Measurements from ENCODE around the gene ADGRD2. TPM values are rescaled to one million over a fixed set of nuclear protein-coding genes. Genes with fewer than 3 reads are reported as not detected.

ADGRD2 gene
- total RNA-seq, 1 experiment from 2014 or later, result not detected

DNA sequence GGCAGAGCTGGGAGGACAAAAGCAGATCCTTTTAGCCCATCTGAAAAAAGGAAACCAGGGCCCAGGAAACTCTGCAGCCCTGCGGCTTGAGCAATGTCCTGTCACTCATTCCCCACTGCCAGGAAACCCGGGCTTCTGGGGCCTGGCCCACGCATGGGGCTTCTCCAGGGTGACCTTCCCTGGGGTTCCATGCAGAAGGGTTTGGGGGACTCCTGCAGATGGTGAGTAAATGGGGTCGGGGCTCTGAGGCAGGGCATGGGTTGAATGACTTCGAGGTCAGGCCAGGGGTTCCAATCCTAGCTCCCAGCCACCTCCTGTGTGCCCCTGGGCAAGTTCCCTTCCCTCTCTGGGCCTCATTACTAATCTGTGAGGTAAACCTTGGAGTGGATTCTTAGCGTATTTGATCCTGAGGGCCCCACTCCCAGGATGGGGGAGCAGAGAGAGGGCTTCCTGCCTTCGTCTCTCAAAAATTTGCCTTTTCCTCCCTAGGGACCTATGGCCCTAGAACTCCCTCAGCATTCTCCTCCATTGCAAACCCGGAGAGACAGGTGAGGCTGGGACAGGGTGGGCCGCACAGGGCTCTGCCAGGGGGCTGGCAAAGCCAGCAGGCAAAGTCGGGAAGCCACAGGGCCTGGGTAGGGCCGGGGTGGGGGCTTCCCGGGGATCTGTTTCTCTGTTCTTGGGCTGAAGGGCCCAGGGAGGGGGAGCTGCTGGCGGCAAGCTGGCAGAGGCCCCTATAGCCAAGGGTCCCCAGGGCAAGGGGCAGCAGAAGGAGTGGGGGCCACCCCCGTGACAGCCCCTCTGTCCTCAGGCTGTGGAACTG, 25.8 kb downstream of the ADGRD2 start:
- Histone ChIP-seq H3K27ac (ENCODE audit: low read depth, low read length, poor library complexity, severe bottlenecking) (peak overlapping the region; percentile 8), H3K27me3 (replicated peaks; ENCODE audit: insufficient read depth, low read depth, low read length, poor library complexity) (no peaks in the 10 kb centered on the region), H3K9me3 (ENCODE audit: low read depth, low read length, poor library complexity, severe bottlenecking) (no peaks in the 10 kb centered on the region), H3K4me3 (ENCODE audit: low read depth, low read length, poor library complexity, severe bottlenecking) (no peak overlapping the region), H3K4me1 (ENCODE audit: insufficient read depth, low read length, poor library complexity, severe bottlenecking) (peaks cover 19% of the 10 kb centered on the region), H3K36me3 (ENCODE audit: insufficient read depth, low read length, poor library complexity, severe bottlenecking) (no peaks in the 10 kb centered on the region)
- ChIA-PET POLR2A (ENCODE audit: low non-redundant PET) (interaction anchor here (0.7 kb wide), 1 partner anchor 210 kb away, joined by 3 read pairs; no protein-coding TSS in a partner anchor), CTCF (no interaction called here)
- BruUV-seq (replicated peaks), result no TSS peak
- TF ChIP-seq, protein P1, sequence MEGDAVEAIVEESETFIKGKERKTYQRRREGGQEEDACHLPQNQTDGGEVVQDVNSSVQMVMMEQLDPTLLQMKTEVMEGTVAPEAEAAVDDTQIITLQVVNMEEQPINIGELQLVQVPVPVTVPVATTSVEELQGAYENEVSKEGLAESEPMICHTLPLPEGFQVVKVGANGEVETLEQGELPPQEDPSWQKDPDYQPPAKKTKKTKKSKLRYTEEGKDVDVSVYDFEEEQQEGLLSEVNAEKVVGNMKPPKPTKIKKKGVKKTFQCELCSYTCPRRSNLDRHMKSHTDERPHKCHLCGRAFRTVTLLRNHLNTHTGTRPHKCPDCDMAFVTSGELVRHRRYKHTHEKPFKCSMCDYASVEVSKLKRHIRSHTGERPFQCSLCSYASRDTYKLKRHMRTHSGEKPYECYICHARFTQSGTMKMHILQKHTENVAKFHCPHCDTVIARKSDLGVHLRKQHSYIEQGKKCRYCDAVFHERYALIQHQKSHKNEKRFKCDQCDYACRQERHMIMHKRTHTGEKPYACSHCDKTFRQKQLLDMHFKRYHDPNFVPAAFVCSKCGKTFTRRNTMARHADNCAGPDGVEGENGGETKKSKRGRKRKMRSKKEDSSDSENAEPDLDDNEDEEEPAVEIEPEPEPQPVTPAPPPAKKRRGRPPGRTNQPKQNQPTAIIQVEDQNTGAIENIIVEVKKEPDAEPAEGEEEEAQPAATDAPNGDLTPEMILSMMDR (conservative IDR thresholded peaks at IDR 0.05; ENCODE audit: low read depth, low read length), result no peak
- TF ChIP-seq EZH2 (IDR thresholded peaks at IDR 0.05; ENCODE audit: borderline replicate concordance, low read depth, low read length, poor library complexity, severe bottlenecking), result no peak
- peak; percentile 36 for DNase-seq (ENCODE audit: low spot score)
- intact Hi-C loops (cut with micrococcal nuclease; ENCODE audit: unreplicated experiment), result no loop called here

DNA sequence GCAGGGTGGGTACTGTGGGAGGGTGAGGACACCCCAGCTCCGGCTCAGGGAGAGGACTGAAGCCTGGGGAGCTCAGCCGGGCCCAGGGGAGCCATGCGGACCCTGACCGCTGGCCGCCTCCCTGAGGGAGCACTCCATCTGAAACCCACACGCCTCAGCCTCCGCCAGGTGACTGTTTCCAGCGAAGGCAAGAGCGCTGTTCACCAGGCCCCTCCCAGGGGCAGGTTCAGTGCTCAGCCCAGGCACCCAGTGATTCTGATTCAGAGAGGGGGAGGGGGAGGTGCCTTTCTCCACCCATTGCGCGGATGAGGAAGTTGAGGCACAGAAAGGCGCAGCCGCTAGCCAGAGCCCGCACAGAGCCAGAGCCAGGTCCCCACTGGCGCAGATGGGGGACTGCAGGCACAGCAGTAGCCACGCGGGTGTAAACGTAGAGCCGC, 27.0 kb downstream of the ADGRD2 start:
- BruUV-seq (replicated peaks), result no TSS peak
- POLR2A ChIA-PET (ENCODE audit: low non-redundant PET), result no interaction called here
- DNase-seq (ENCODE audit: low spot score), result peak; percentile 35
- intact Hi-C loops (cut with micrococcal nuclease; ENCODE audit: unreplicated experiment), result no loop called here
- Histone ChIP-seq H3K36me3 (ENCODE audit: insufficient read depth, low read length, poor library complexity, severe bottlenecking) (no peaks in the 10 kb centered on the region), H3K27ac (ENCODE audit: low read depth, low read length, poor library complexity, severe bottlenecking) (no peak overlapping the region), H3K4me3 (ENCODE audit: low read depth, low read length, poor library complexity, severe bottlenecking) (peak overlapping the region; percentile 39), H3K27me3 (replicated peaks; ENCODE audit: insufficient read depth, low read depth, low read length, poor library complexity) (no peaks in the 10 kb centered on the region), H3K4me1 (ENCODE audit: insufficient read depth, low read length, poor library complexity, severe bottlenecking) (peaks cover 19% of the 10 kb centered on the region), H3K9me3 (ENCODE audit: low read depth, low read length, poor library complexity, severe bottlenecking) (no peaks in the 10 kb centered on the region)
- TF ChIP-seq, protein P1 (conservative IDR thresholded peaks at IDR 0.05; ENCODE audit: low read depth, low read length), result no peak
- no peak for TF ChIP-seq EZH2 (IDR thresholded peaks at IDR 0.05; ENCODE audit: borderline replicate concordance, low read depth, low read length, poor library complexity, severe bottlenecking)
- CTCF ChIA-PET, result no interaction called here

DNA sequence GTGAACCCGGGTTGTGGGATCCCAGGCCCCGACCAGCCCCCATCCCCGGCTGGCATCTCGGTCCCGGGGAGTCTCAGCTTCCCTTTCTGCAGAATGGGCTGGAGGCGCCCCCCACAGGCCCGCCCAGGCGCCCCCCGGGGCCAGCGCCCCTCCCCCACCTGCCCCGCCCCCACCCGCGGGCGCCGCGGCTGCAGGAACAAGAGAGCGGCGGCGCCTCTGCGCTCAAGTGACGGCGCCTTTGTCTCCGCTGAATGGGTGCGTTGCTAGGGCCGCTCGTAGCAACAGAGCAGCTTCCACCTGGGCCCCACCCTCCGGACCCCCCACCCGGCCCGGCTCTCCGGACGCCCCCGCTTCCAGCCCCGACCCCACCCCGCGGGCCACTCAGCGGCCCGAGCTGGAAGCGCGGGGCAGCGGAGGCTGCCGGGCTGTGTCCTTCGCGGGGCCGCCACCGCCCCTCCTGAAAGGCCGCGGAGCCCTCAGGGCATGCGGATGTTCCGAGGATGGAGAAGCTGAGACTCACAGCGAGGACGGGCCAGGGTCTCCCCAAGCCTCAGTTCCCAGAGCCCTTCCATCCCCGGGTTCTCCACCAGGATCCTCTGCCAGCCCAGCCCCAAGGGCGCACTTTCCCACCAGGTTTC, 27.5 kb downstream of the ADGRD2 start:
- ChIA-PET POLR2A (ENCODE audit: low non-redundant PET) (no interaction called here), CTCF (no interaction called here)
- no peaks in the 10 kb centered on the region for H3K36me3 ChIP-seq (ENCODE audit: insufficient read depth, low read length, poor library complexity, severe bottlenecking)
- H3K9me3 ChIP-seq (ENCODE audit: low read depth, low read length, poor library complexity, severe bottlenecking), result no peaks in the 10 kb centered on the region
- peak; percentile 36 for DNase-seq (ENCODE audit: low spot score)
- H3K27ac ChIP-seq (ENCODE audit: low read depth, low read length, poor library complexity, severe bottlenecking), result no peak overlapping the region
- no peaks in the 10 kb centered on the region for H3K27me3 ChIP-seq (replicated peaks; ENCODE audit: insufficient read depth, low read depth, low read length, poor library complexity)
- no TSS peak for BruUV-seq (replicated peaks)
- intact Hi-C loops (cut with micrococcal nuclease; ENCODE audit: unreplicated experiment), result no loop called here
- H3K4me3 ChIP-seq (ENCODE audit: low read depth, low read length, poor library complexity, severe bottlenecking), result peak overlapping the region; percentile 39
- TF ChIP-seq EZH2 (IDR thresholded peaks at IDR 0.05; ENCODE audit: borderline replicate concordance, low read depth, low read length, poor library complexity, severe bottlenecking), result no peak
- TF ChIP-seq, protein P1 (conservative IDR thresholded peaks at IDR 0.05; ENCODE audit: low read depth, low read length), result no peak
- H3K4me1 ChIP-seq (ENCODE audit: insufficient read depth, low read length, poor library complexity, severe bottlenecking), result peaks cover 19% of the 10 kb centered on the region

Data from A673 (cell line).